GM12801 (cell line): Measurements from ENCODE around the gene TMEM255B.

ENCODE experiments used
- TF ChIP-seq, protein P1 (sequence below): IDR thresholded peaks from one replicate; pipeline ENCODE4 v1.5.1; 2011; ENCODE audit warnings: control low read depth; ENCODE audit not compliant: insufficient read length; ENCODE audit errors: extremely low read depth

The TMEM255B gene

GRCh38 chr13:113831061-113831460 lies 72.0 kb downstream of the TMEM255B start:
- TF ChIP-seq, protein P1, sequence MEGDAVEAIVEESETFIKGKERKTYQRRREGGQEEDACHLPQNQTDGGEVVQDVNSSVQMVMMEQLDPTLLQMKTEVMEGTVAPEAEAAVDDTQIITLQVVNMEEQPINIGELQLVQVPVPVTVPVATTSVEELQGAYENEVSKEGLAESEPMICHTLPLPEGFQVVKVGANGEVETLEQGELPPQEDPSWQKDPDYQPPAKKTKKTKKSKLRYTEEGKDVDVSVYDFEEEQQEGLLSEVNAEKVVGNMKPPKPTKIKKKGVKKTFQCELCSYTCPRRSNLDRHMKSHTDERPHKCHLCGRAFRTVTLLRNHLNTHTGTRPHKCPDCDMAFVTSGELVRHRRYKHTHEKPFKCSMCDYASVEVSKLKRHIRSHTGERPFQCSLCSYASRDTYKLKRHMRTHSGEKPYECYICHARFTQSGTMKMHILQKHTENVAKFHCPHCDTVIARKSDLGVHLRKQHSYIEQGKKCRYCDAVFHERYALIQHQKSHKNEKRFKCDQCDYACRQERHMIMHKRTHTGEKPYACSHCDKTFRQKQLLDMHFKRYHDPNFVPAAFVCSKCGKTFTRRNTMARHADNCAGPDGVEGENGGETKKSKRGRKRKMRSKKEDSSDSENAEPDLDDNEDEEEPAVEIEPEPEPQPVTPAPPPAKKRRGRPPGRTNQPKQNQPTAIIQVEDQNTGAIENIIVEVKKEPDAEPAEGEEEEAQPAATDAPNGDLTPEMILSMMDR = no peak

DNA sequence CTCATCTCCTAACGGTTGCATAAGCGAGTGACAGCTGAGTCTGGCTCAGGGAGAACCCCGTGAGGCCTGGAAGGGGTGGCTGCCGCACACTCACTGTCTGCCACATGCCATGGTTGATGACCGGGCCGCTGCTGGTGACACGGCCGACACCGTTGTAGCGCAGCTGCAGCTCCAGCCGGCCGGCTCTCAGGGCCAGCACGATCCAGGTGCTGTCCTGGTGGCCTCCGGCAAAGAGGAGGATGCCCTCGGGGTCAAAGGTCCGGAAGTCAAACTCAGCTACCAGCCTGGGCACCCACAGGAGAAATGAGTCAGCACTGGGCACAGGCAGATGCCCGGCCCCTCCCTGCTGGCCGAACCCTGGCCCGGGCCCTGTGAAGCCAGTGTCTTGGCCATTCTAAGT lies 73.2 kb downstream of the TMEM255B start:
- TF ChIP-seq, protein P1 = no peak

GRCh38 chr13:113832631-113833030 lies 73.6 kb downstream of the TMEM255B start:
- TF ChIP-seq, protein P1 = no peak

DNA sequence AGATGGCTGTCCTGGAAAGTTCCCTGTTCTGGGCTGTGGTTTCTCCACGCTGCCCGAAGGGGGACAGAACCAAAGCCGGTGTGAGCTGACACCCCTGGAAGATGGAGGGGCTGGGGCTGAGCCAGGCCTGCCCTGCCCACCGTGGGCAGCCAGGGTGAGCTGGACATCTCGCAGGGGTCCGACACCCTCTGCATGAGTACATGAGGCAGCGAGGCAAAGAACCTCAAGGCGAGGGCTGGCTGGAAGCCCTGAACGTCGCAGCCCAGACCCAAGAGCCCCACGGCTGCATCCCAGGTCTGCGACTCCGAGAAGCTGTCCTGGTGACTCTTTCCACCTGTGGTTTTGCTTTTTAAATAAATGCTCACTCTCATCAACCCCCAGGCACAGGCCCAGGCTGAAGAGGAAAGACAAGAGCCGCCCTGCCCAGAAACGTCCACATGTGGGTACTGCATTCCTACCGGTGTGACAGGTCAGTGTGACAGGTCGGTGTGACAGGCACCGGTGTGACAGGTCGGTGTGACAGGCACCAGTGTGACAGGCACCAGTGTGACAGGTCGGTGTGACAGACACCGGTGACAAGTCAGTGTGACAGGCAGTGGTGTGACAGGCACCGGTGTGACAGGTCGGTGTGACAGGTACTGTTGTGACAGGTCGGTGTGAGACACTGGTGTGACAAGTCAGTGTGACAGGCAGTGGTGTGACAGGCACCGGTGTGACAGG lies 74.2 kb downstream of the TMEM255B start:
- TF ChIP-seq, protein P1 = no peak

DNA sequence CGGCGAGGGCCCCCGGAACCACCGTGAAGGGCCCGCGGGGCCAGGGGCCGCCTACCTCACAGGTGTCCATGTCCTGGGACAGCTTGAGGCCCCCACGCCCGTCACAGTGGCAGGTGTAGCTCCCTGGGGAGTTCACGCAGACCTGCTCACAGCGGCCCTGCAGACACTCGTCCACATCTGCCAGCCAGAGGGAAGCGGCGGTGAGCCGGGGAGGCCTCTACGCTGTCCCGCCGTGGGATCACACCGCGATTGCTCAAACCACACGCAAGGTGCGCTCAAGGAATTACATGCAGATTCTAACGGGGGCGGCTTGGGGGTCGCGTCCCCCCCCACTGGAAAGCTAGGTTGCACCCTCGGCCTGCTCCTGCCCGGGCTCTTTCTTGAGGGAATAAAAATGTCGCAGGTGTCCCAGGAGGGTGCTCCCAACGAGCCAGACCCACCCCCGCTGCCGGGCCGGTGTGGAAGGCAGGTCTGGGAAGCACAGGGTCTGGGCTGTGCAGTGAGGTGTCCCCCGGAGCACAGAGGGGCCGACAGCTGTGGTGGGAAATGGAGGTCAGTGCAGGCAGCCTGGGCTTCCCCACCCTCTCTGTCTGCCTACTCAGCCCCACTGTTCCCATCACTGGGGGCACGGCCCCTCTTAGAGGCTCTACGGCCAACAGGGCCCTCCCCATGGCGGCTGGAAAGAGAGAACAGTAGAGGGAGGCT lies 75.6 kb downstream of the TMEM255B start:
- TF ChIP-seq, protein P1 = no peak

- TF ChIP-seq, protein P1 = no peak
Observed at GRCh38 chr13:113835461-113836270, 76.6 kb downstream of the TMEM255B start.
